Adrenal gland (tissue), 12 donors: ENCODE results near the gene AZGP1. TPM values are rescaled to one million over a fixed set of nuclear protein-coding genes. Genes with fewer than 3 reads are reported as not detected.
"Not testable (repeated sequence)": the region's sequence is repeated elsewhere in the genome, so short reads cannot be mapped to it uniquely, and the experiment has no call there.

Experiments
- DNase-seq, 7 donors: peaks; one replicate each; pipeline ENCODE4 v3.0.0-alpha.2; 2019 to 2020
- H3K27ac ChIP-seq, 5 donors: fragments of 200-600 bp; sonication (generic) in 4 of 5; 1 replicate in 3 of 5; 2 replicates in 2 of 5; pipeline versions ENCODE4 v1.5.1 to v1.8.0; 2016 to 2020; ENCODE audit warnings: mild to moderate bottlenecking in 1 of 5
- H3K27me3 ChIP-seq: fragments of 200-600 bp; 2 replicates; pipeline ENCODE4 v1.8.0; 2021
- H3K36me3 ChIP-seq, 2 donors: fragments of 200-600 bp; replicated peaks in 1 of 2; 1 replicate in 1 of 2; 2 replicates in 1 of 2; pipeline versions ENCODE4 v1.5.1 to v1.8.0; 2018 to 2022
- H3K4me1 ChIP-seq, 2 donors: fragments of 200-600 bp; replicated peaks in 1 of 2; 1 replicate in 1 of 2; 2 replicates in 1 of 2; pipeline versions ENCODE4 v1.5.1 to v1.8.0; 2018 to 2021
- H3K4me3 ChIP-seq, 4 donors: fragments of 200-600 bp; sonication (generic) in 3 of 4; one replicate each; pipeline ENCODE4 v1.5.1; 2016 to 2018
- H3K9me3 ChIP-seq, 3 donors: fragments of 200-600 bp; sonication (generic) in 1 of 3; replicated peaks in 1 of 3; 1 replicate in 2 of 3; 2 replicates in 1 of 3; pipeline versions ENCODE4 v1.5.1 to v1.8.0; 2016 to 2021
- POLR2A ChIP-seq, 2 donors: fragments of 450-650 bp; IDR thresholded peaks; one replicate each; pipeline ENCODE4 v1.6.1; 2017; ENCODE audit warnings: antibody characterized with exemption in 2 of 2, mild to moderate bottlenecking in 2 of 2, moderate library complexity in 1 of 2
- WGBS, 4 donors: extraction: QIAGEN DNeasy Blood & Tissue Kit in 2 of 4; methylation state at CpG; one replicate each; pipeline versions ENCODE4 v1.1.5 to v1.1.7; 2013 to 2017; 5-methylcytosine and 5-hydroxymethylcytosine counted together
- intact Hi-C, 2 donors: fragments of 100-400 bp; cut with DNase I; formaldehyde crosslinking; loops; one replicate each; pipeline versions ENCODE4 v1.14.1 to v1.15.0; 2022 to 2023
- polyA plus RNA-seq, 3 donors: library from polyadenylated mRNA; stranded (reverse); fragments of 200-250 nt in 2 of 3; fragments of 350-450 nt in 1 of 3; fragmentation: Illumina TruSeq in 1 of 3; extraction: RNeasy Lipid Tissue Mini Kit (QIAGEN cat#74804) in 1 of 3; gene quantifications; one replicate each; pipeline ENCODE4 v1.2.3, GENCODE V29; 2013 to 2014
- total RNA-seq, 9 donors: library from RNA; depleted of rRNA in 4 of 9; stranded (reverse); fragments of >200 nt in 4 of 9; fragments of 120-200 nt in 1 of 9; fragmentation: NEBNext Ultra II Directional in 1 of 9; extraction: Animal tissue kit (Norgen Biotek cat#: 25700) in 1 of 9; gene quantifications; one replicate each; pipeline versions ENCODE4 v1.1.0 to v1.2.4, GENCODE V29; 2013 to 2023
- TF ChIP-seq, protein P1 (sequence below), 6 experiments: fragments of 450-650 bp in 4 of 6; fragments of 200-600 bp in 2 of 6; sonication (generic) in 1 of 6; IDR thresholded peaks; 1 replicate in 5 of 6; 2 replicates in 1 of 6; pipeline versions ENCODE4 v1.5.1 to v1.8.0; 2016 to 2021; ENCODE audit warnings: antibody characterized with exemption in 6 of 6, mild to moderate bottlenecking in 2 of 6, moderate library complexity in 1 of 6
- donor health status: healthy with polysubstance abuse.
- donor health status: Bipolar disorder and iron deficiency.
- donor health status: DM: yes; HTN: yes; CAD: no.
- donor health status: DM: no; HTN: no; CAD: no.
- donor health status: DM: no; HTN: no; CAD: no.
- donor health status: DM: yes; HTN: yes; CAD: no.

Gene AZGP1
- total and polyA plus RNA-seq, 12 donors, result 0.50 to 29.7 (median 2.0) TPM; not detected in 2

DNA sequence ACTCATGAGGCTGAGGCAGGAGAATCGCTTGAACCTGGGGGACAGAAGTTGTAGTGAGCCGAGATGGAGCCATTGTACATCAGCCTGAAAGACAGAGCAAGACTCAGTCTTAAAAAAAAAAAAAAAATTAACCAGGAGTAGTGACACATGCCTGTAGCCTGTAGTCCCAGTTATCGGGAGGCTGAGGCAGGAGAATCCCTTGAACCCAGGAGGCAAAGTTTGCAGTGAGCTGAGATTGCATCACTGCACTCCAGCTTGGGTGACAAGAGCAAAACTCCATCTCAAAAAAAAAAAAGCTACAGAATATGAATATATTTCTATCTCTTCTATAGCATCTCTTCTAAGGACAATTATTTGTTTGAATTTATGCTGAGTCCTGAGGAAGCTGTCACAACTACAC is 6.5 kb downstream of the AZGP1 start:
- Histone ChIP-seq H3K4me3 (no peak overlapping the region), H3K4me1 (no peaks in the 10 kb centered on the region), H3K27me3 (peaks cover 12% of the 10 kb centered on the region), H3K27ac (no peak overlapping the region), H3K9me3 (no peaks in the 10 kb centered on the region), H3K36me3 (no peaks in the 10 kb centered on the region)
- TF ChIP-seq, protein P1, sequence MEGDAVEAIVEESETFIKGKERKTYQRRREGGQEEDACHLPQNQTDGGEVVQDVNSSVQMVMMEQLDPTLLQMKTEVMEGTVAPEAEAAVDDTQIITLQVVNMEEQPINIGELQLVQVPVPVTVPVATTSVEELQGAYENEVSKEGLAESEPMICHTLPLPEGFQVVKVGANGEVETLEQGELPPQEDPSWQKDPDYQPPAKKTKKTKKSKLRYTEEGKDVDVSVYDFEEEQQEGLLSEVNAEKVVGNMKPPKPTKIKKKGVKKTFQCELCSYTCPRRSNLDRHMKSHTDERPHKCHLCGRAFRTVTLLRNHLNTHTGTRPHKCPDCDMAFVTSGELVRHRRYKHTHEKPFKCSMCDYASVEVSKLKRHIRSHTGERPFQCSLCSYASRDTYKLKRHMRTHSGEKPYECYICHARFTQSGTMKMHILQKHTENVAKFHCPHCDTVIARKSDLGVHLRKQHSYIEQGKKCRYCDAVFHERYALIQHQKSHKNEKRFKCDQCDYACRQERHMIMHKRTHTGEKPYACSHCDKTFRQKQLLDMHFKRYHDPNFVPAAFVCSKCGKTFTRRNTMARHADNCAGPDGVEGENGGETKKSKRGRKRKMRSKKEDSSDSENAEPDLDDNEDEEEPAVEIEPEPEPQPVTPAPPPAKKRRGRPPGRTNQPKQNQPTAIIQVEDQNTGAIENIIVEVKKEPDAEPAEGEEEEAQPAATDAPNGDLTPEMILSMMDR (IDR thresholded peaks at IDR 0.05), result no peak
- WGBS, 4 donors, result 65 to 90% (median 89%) methylated on average over 3 of the region's 3 CpGs
- intact Hi-C loops, result no loop called here
- no peak for DNase-seq

DNA sequence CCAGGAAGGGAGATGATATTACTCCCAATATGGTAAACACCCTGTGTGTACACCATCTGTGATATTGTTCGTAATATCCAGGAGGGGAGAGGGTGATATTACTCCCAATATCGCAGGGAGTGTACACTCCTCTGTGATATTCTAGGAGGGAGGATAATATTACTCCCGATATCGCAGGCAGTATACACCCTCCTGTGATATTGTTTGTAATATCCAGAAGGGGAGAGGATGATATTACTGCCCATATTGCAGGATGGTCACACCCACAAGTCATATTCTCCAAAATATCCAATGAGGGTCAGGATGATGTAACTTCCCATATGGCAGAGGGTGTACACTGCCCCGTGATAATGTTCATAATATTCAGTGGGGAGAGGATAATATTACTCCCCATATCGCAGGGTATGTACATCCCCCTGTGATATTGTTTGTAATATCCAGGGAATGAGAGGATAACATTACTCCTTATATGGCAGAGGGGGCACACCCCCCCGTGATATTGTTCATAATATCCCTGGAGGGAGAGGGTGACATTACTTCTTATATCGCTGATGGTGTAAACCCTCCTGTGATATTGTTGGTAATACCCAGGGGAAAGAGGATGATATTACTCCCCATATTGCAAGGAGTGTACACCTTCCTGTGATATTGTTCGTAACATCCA is 17.1 kb downstream of the AZGP1 start:
- 73 to 79% (median 75%) methylated on average over 9 of the region's 9 CpGs for WGBS, 4 donors
- H3K4me1 ChIP-seq, result no peaks in the 10 kb centered on the region
- no peak for DNase-seq
- H3K27me3 ChIP-seq, result peaks cover 22% of the 10 kb centered on the region
- no peak for TF ChIP-seq POLR2A (IDR thresholded peaks at IDR 0.05)
- TF ChIP-seq, protein P1 (IDR thresholded peaks at IDR 0.05), result no peak
- H3K27ac ChIP-seq, result no peak overlapping the region
- H3K9me3 ChIP-seq, result no peaks in the 10 kb centered on the region
- no peak overlapping the region for H3K4me3 ChIP-seq
- H3K36me3 ChIP-seq, result no peaks in the 10 kb centered on the region
- intact Hi-C loops, result no loop called here

DNA sequence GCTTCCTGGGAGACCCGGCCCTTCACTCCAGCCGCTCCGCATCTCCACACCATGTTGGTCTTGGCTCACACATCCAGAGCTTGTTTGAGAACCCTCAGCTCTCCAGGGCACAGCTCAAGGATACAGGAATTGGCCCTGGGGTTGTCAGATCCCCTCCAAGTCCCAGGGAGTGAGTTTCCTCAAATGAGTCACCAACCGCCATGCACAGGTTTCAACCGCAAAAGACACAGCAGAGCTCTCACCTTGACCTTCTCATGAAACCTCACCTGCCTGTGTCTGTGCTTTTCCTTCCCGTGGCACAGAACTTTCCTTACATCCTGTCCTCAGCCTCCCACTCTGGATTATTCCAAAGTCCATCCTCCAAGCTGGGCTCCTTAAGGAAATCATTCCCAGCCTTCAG is 20.6 kb downstream of the AZGP1 start:
- H3K36me3 ChIP-seq, result no peaks in the 10 kb centered on the region
- H3K4me3 ChIP-seq, result no peak overlapping the region
- H3K27me3 ChIP-seq, result peaks cover 14% of the 10 kb centered on the region
- 50 to 65% (median 57%) methylated on average over 6 of the region's 6 CpGs for WGBS, 4 donors
- no peaks in the 10 kb centered on the region for H3K4me1 ChIP-seq
- intact Hi-C loops, result no loop called here
- TF ChIP-seq POLR2A (IDR thresholded peaks at IDR 0.05), result no peak
- TF ChIP-seq, protein P1 (IDR thresholded peaks at IDR 0.05), result no peak
- no peaks in the 10 kb centered on the region for H3K9me3 ChIP-seq
- H3K27ac ChIP-seq, result no peak overlapping the region
- DNase-seq, result no peak

DNA sequence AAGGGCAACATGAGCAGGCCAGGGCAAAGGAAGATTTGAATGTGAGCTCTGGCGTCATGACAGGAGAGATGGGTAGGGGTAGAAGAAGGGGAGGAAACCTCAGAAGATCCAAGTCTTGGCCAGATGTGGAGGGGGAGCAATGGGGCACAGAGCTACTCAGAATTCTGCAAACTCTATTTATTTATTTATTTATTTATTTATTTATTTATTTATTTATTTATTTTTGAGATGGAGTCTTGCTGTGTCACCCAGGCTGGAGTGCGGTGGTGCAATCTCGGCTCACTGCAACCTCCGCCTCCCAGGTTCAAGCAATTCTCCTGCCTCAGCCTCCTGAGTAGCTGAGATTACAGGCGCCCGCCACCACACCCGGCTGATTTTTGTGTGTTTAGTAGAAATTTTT is 21.2 kb downstream of the AZGP1 start:
- H3K36me3 ChIP-seq, DNase-seq, H3K4me3 ChIP-seq, intact Hi-C loops, H3K27ac ChIP-seq, H3K4me1 ChIP-seq, H3K9me3 ChIP-seq: not testable (repeated sequence)
- peaks cover 11% of the 10 kb centered on the region for H3K27me3 ChIP-seq
- WGBS, 4 donors, result 90 to 96% (median 93%) methylated on average over 7 of the region's 7 CpGs

DNA sequence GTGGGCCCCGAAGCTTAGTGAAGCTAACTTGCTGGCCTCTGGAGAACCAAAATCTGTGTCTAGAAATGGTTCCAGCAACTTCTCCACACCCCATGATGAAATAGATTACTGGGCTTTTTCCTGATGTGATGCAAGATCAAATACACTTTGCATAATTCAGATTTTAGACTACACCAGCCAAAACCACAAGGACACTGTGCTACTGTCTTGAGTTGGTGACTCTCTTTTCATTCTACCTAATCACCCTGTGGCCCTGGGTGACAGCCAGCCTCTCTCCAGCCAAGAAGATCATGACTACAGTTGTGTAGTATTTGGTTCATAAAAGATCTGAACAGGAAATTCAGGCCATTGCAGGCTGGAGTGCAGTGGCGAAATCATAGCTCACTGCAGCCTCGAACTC is 22.2 kb downstream of the AZGP1 start:
- Histone ChIP-seq H3K27me3 (peaks cover 4% of the 10 kb centered on the region), H3K36me3 (no peaks in the 10 kb centered on the region), H3K9me3 (no peaks in the 10 kb centered on the region), H3K4me1 (no peaks in the 10 kb centered on the region), H3K4me3 (no peak overlapping the region), H3K27ac (no peak overlapping the region)
- TF ChIP-seq POLR2A (IDR thresholded peaks at IDR 0.05), result no peak
- TF ChIP-seq, protein P1 (IDR thresholded peaks at IDR 0.05), result no peak
- WGBS, 4 donors, result 66 to 78% (median 68%) methylated on average over 3 of the region's 3 CpGs
- intact Hi-C loops, result no loop called here
- DNase-seq, result peak in 6 of 7 donors; percentile 30 to 75 (median 56)

DNA sequence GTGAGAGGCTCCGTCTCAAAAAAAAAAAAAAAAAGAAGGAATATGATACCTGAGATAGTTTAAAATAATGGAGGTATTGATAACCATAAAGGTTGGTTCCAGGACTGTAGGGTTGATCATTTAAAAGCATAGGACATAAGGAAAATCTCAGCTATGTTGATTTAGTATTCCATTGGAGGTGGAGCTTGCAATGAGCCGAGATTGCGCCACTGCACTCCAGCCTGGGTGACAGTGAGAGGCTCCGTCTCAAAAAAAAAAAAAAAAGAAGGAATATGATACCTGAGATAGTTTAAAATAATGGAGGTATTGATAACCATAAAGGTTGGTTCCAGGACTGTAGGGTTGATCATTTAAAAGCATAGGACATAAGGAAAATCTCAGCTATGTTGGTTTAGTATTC is 23.2 kb downstream of the AZGP1 start:
- H3K27me3 ChIP-seq, DNase-seq, H3K9me3 ChIP-seq, intact Hi-C loops, H3K36me3 ChIP-seq, H3K4me3 ChIP-seq, H3K27ac ChIP-seq, H3K4me1 ChIP-seq: not testable (repeated sequence)
- WGBS, 4 donors, result 59 to 91% (median 82%) methylated on average over 3 to 4 of the region's 4 CpGs

DNA sequence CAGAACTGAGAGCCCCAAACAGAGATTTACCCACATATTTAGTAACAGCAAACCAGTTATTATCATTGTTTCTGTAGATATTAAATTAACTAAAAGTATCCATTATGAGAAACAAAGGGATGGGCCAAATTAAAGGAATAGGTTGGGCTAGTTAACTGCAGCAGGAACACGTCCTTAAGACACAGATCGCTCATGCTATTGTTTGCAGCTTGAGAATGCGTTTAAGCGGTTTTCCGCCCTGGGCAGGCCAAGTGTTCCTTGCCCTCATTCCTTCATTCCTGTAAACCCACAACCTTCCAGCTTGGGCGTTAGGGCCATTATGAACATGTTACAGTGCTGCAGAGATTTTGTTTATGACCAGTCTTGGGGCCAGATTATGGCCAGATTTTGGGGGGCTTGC is 25.0 kb downstream of the AZGP1 start:
- intact Hi-C loops, H3K27ac ChIP-seq, H3K4me3 ChIP-seq, H3K4me1 ChIP-seq, H3K27me3 ChIP-seq, H3K9me3 ChIP-seq, DNase-seq, H3K36me3 ChIP-seq: not testable (repeated sequence)
- 85 to 92% (median 88%) methylated on average over 6 of the region's 6 CpGs for WGBS, 4 donors
